Measurements from ENCODE around the gene PI4KA.
"Not testable (repeated sequence)": the region's sequence is repeated elsewhere in the genome, so short reads cannot be mapped to it uniquely, and the experiment has no call there.

The PI4KA gene

GRCh38 chr22:20747223-20747622, 111.4 kb downstream of the PI4KA start:
- DNase-seq = no peak

GRCh38 chr22:20746431-20747189, 112.0 kb downstream of the PI4KA start:
- no peak for DNase-seq

DNA sequence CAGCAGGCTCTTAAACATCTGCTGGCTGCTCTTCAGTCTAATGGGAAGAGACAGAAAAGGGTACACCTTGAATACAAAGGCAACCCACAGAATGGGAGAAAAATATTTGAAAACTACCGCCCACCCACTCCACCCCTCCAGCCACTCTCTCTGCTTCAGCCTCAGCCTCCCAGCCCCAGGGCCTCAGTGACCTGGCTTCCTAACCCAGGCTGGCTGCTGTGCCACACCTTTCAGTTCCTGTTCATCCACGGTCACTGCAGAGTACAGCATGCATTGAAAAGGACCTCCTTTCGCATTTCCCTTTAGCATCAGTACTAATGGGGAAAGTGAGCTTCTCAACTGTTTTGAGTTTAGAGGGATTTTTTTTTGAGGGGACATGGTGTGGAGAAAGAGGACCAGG, 113.5 kb downstream of the PI4KA start:
- DNase-seq = no peak

- no peak for DNase-seq
Measured at GRCh38 chr22:20744456-20744855, 114.2 kb downstream of the PI4KA start.

- DNase-seq = no peak
Measured at GRCh38 chr22:20742764-20743163, 115.8 kb downstream of the PI4KA start.

DNA sequence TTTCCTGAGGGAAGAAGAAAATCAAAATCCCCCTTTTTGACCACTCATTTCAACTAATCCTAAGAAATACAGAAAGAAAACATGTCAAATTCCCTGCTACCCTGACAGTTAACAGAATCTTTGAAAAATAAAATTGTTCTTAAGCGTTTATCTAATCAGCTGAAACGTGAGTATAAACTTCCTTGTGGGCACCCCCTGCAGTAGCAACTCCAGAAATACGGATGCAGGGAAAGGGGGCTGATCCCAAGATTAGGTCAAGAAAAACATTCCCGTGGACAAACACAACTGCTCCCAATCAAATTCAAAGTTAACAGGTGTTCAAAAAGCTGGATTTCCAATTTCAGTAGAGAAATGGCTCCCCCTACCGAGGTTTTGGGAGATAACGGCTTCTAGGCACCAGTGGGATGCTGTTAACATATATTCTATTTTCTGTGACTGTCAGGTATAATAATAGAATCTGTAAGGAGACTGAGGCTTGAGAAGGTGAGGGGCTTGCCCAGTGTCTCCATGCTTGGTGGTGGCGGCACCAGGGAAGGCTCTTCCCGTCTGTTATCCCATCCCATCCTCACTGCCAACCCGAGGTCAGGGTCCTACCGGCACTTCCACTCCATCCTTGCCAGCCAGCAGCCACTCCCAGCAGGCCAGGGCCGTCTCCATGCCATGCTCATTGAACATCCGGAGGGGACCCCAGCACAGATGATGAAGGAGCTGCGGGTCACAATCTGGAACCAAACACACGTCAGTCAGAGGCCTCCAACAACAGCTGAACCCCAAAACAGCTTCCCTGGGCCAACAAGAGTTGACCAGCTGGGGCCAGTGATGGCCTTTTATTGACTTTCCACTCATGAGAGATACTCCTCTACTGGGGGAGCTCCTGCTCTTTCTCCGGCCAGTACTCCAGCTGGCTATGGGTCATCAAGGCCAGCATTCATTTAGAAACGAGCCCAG, 116.7 kb downstream of the PI4KA start:
- no peak for DNase-seq

DNA sequence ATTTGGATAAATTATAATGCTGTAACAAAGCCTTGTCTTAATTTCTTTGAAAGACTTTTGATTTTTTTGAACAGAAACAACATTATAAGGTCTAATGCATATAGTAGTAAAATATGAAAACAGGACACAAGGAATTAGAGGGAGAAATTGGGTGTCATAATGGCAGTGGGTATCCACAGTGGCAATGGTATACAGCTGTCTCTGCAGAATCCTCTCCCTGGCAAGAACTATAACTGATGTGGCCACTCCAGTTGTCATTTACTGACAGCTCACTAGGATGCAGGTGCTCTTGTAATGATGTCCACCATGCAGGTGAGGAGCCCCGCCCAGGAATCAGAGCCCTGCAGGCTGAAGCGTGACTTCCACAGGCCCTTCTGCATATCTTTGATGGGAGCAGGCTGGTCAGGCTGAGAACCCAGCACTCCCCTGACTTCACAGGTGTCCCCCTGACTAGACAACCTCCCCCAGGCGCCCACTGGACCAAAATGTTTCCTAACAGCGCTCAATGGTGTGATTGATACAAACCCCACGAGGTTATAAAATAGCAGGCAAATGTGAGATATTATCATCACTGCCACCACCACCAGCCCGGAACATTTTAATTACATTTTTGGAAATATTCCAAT, 117.5 kb downstream of the PI4KA start:
- no peak for DNase-seq

DNA sequence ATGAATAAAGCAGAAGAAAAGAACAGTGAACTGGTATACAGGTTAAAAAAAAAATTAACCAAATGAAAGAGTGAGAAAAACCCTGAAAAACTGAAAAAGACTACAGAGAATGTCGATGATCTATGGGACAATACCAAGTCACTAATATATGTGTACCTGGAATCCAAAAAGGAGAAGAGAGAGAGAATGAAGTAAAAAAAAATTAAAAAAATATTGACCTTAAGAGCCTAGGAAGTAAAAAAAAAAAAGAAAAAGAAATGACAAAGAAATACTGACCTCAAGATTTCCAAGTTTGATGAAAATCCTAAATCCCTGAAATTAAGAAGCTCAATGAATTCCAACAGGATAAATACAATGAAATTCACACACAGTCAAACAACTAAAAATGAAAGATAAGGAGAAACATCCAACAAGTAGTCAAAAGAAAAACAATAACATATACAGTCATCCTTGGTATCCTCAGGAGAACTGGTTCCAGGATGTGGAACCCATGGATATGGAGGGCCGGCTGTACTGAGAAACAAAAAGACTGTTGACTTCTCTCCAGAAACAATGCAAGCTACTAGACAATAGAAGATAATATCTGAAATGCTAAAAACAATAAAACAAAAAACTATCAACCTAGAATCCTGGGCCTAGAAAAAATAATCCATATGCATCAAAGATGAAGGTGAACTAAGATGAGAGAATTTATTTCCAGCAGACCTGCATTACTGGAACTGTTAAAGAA, 118.2 kb downstream of the PI4KA start:
- no peak for DNase-seq

- no peak for DNase-seq
Measured at GRCh38 chr22:20738394-20739089, 120.1 kb downstream of the PI4KA start.

DNA sequence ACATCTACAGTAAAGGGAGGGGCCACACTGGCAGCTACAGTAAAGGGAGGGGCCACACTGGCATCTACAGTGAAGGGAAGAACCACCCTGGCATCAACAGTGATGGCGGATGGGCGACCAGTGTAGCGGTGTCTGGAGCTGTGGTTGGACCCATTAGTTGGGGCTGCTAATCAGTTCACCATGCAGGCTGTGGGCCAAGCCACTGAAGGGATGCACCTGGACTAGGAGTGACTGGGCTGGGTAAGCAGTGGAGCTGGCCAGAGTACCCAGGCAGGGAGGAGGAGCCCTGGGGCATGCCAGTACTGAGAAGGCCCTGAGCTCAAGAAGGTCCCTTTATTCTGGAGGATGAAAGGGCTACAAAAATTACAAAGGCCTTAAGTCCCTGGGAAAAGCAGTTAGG, 121.7 kb downstream of the PI4KA start:
- not testable (repeated sequence) for DNase-seq

DNA sequence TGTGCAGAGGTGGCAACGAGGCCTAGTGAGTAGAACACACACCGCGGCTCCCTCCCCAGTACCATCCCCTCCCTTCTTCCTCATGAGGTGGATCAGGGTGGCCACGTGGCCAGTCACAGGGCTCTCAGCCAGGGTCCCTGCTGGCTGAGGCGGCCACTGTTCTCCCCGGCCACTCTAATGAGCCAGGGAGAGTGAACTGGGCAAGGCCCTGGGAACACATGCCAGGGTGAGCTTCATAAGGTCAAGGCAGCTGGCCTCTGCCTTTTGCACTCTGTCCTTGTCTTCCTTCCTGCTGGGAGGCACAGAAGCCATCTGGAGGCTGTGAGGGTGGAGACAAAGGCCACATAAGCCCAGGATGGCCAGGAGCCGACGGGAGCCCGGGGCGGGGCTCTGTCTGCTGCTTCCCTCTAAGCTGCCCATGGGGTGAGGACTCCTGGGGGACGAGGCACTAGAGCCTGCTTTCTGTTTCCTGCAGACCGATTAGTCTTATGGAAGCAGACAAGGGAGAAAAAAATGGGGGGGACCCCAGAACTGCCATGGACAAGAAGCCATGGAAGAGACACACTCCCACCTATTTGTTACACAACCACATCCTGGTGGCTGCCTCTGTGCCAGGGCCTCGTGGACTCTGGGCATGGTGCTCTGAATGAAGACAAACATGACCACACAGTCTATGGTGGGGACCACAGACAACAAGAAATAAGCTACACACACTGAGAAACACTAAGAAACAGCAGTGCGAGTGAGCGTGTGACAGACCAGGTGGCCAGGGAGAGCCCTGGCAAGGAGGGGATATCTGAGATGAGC, 123.1 kb downstream of the PI4KA start:
- not testable (repeated sequence) for DNase-seq

DNA sequence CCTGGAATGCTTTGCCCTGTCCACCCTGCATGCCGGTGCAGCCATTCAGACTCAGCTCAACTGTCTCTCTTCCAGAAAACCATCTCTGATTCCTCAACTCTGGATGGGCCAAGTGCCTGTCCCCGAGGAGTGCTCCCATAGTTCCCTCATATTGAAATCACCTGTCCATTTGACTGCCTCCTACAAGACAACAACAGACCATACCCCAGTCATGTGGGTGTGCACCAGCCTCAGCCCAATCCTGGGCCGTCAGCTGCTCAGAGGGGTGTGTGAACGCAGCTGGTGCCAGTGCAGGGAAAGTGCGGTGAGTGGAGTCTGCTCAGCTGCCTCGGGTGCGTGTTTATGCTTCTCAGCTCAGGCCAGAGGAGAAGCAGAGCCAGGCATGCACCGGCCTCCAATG, 126.2 kb downstream of the PI4KA start:
- DNase-seq = not testable (repeated sequence)

GRCh38 chr22:20729194-20729593, 129.4 kb downstream of the PI4KA start:
- DNase-seq = no peak

- no peak for DNase-seq
Measured at GRCh38 chr22:20728523-20729190, 130.0 kb downstream of the PI4KA start.

- DNase-seq = no peak
Measured at GRCh38 chr22:20727118-20728015, 131.2 kb downstream of the PI4KA start.

GRCh38 chr22:20725987-20726558, 132.5 kb downstream of the PI4KA start:
- DNase-seq = no peak

DNA sequence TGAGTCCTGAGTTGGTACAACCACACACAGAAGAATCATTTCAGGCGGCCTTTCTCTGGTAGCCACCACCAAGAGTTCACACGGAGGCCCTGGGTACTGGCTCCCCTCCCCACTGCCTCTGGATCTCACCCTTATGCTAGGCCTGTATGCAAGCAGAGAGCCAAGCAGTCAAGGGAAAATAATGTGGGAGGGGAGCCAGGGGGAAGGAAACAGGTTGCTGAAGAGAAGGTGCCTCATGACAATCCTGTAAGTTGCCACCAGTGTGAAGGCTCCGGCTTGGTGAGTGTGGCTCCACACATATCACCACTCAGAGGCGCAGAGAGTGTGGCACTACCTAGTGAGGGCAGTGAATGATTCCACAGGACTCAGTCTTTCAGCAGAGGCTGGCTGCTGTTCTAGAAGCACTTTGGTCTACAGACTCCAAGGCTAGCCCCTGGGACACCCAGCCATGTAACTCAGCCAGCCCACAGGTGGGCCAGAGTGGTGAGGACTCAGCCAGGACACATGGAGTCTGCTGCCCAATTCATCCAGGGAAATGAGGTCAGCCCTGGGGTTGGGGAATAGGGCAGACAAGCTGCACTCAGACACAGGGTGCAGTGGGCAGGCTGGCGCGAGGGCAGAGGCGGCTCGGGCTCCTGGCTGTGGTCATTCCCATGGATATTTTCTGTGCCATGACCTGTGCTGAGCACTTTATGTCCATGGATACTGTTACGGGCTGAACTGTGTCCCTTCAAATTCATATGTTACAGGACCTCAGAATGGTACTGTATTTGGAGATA, 133.7 kb downstream of the PI4KA start:
- DNase-seq = no peak
